Activated CD4-positive, alpha-beta memory T cell treated with anti-CD3 and anti-CD28 coated beads, Interleukin-2, amount 10 ng/mL, durations not matched to agents 7 days and 5 days (primary cell): Measurements from ENCODE around the gene ROR1. TPM values are rescaled to one million over a fixed set of nuclear protein-coding genes. Genes with fewer than 3 reads are reported as not detected.

Experiments
- CTCF ChIA-PET: fragments of 350-600 bp; sonication (Branson Sonifier 250); formaldehyde crosslinking; loops from one replicate; lab custom pipeline; 2021; ENCODE audit warnings: antibody characterized with exemption, inconsistent platforms; lab: Charles Lee
- POLR2A ChIA-PET: fragments of 350-600 bp; sonication (Branson Sonifier 250); formaldehyde crosslinking; loops from one replicate; lab custom pipeline; 2021; ENCODE audit warnings: antibody characterized with exemption; lab: Charles Lee
- DNase-seq: peaks from one replicate; pipeline ENCODE4 v3.0.0-alpha.2; 2020
- H3K27ac Mint-ChIP-seq: one replicate; pipeline ENCODE4 v1.8.0; 2021; ENCODE audit warnings: mild to moderate bottlenecking, mixed read lengths
- H3K27me3 Mint-ChIP-seq: one replicate; pipeline ENCODE4 v1.8.0; 2021; ENCODE audit warnings: mixed read lengths
- H3K36me3 Mint-ChIP-seq: one replicate; pipeline ENCODE4 v1.8.0; 2021; ENCODE audit warnings: low read depth, mixed read lengths
- H3K4me1 Mint-ChIP-seq: one replicate; pipeline ENCODE4 v1.8.0; 2021; ENCODE audit warnings: mixed read lengths
- H3K4me3 Mint-ChIP-seq: one replicate; pipeline ENCODE4 v1.8.0; 2021; ENCODE audit warnings: mild to moderate bottlenecking, mixed read lengths
- H3K9me3 Mint-ChIP-seq: one replicate; pipeline ENCODE4 v1.8.0; 2021; ENCODE audit warnings: mixed read lengths
- total RNA-seq, 2 experiments: library from RNA; stranded (reverse); gene quantifications; one replicate each; pipeline ENCODE4 v1.2.3, GENCODE V29; 2021

The ROR1 gene
- total RNA-seq, 2 experiments from 2014 or later, result 0.10 TPM; not detected in 1

GRCh38 chr1:64122588-64122987 is 348.8 kb downstream of the ROR1 start:
- ChIA-PET CTCF (no interaction called here), POLR2A (no interaction called here)
- Mint-ChIP-seq H3K4me1 (no peaks in the 10 kb centered on the region), H3K27me3 (peaks cover 15% of the 10 kb centered on the region), H3K4me3 (no peak overlapping the region), H3K27ac (no peak overlapping the region), H3K36me3 (no peaks in the 10 kb centered on the region), H3K9me3 (no peaks in the 10 kb centered on the region)
- DNase-seq, result no peak

GRCh38 chr1:64124704-64125440 is 351.1 kb downstream of the ROR1 start:
- no peak overlapping the region for H3K4me3 Mint-ChIP-seq
- CTCF ChIA-PET, result interaction anchor here (0.9 kb wide), 1 partner anchor 12 kb away, joined by 4 read pairs; no protein-coding TSS in a partner anchor
- no peaks in the 10 kb centered on the region for H3K36me3 Mint-ChIP-seq
- no peak overlapping the region for H3K27ac Mint-ChIP-seq
- H3K27me3 Mint-ChIP-seq, result peaks cover 17% of the 10 kb centered on the region
- no peaks in the 10 kb centered on the region for H3K4me1 Mint-ChIP-seq
- DNase-seq, result no peak
- H3K9me3 Mint-ChIP-seq, result no peaks in the 10 kb centered on the region
- POLR2A ChIA-PET, result no interaction called here

- H3K4me3 Mint-ChIP-seq, result no peak overlapping the region
- ChIA-PET CTCF (no interaction called here), POLR2A (no interaction called here)
- peaks cover 17% of the 10 kb centered on the region for H3K27me3 Mint-ChIP-seq
- H3K27ac Mint-ChIP-seq, result no peak overlapping the region
- DNase-seq, result no peak
- H3K9me3 Mint-ChIP-seq, result no peaks in the 10 kb centered on the region
- H3K4me1 Mint-ChIP-seq, result no peaks in the 10 kb centered on the region
- no peaks in the 10 kb centered on the region for H3K36me3 Mint-ChIP-seq
Measured at GRCh38 chr1:64126581-64126980, 352.8 kb downstream of the ROR1 start.

- H3K9me3 Mint-ChIP-seq, result no peaks in the 10 kb centered on the region
- H3K4me1 Mint-ChIP-seq, result no peaks in the 10 kb centered on the region
- H3K27me3 Mint-ChIP-seq, result peaks cover 17% of the 10 kb centered on the region
- POLR2A ChIA-PET, result no interaction called here
- H3K27ac Mint-ChIP-seq, result no peak overlapping the region
- no peak overlapping the region for H3K4me3 Mint-ChIP-seq
- H3K36me3 Mint-ChIP-seq, result no peaks in the 10 kb centered on the region
- CTCF ChIA-PET, result no interaction called here
- DNase-seq, result no peak
Measured at GRCh38 chr1:64127297-64127696, 353.5 kb downstream of the ROR1 start.

GRCh38 chr1:64129701-64130100 is 355.9 kb downstream of the ROR1 start:
- Mint-ChIP-seq H3K4me3 (no peak overlapping the region), H3K27ac (no peak overlapping the region)
- CTCF ChIA-PET, result no interaction called here

GRCh38 chr1:64131155-64131554 is 357.3 kb downstream of the ROR1 start:
- no peak overlapping the region for H3K27ac Mint-ChIP-seq
- no peak for DNase-seq
- H3K4me1 Mint-ChIP-seq, result no peaks in the 10 kb centered on the region
- no peak overlapping the region for H3K4me3 Mint-ChIP-seq
- CTCF ChIA-PET, result no interaction called here
- H3K9me3 Mint-ChIP-seq, result no peaks in the 10 kb centered on the region
- H3K27me3 Mint-ChIP-seq, result peaks cover 10% of the 10 kb centered on the region
- POLR2A ChIA-PET, result no interaction called here
- H3K36me3 Mint-ChIP-seq, result no peaks in the 10 kb centered on the region

More at GRCh38 chr1:64129701-64130100, 355.9 kb downstream of the ROR1 start:
- Mint-ChIP-seq H3K36me3 (no peaks in the 10 kb centered on the region), H3K4me1 (no peaks in the 10 kb centered on the region), H3K9me3 (no peaks in the 10 kb centered on the region), H3K27me3 (peaks cover 10% of the 10 kb centered on the region)
- DNase-seq, result no peak
- POLR2A ChIA-PET, result no interaction called here

- H3K4me1 Mint-ChIP-seq, result no peaks in the 10 kb centered on the region
- H3K27me3 Mint-ChIP-seq, result peaks cover 5% of the 10 kb centered on the region
- DNase-seq, result no peak
- no peaks in the 10 kb centered on the region for H3K9me3 Mint-ChIP-seq
- POLR2A ChIA-PET, result no interaction called here
- no peaks in the 10 kb centered on the region for H3K36me3 Mint-ChIP-seq
- no peak overlapping the region for H3K4me3 Mint-ChIP-seq
- CTCF ChIA-PET, result no interaction called here
- no peak overlapping the region for H3K27ac Mint-ChIP-seq
Measured at GRCh38 chr1:64133036-64133435, 359.2 kb downstream of the ROR1 start.

- Mint-ChIP-seq H3K36me3 (no peaks in the 10 kb centered on the region), H3K4me1 (no peaks in the 10 kb centered on the region), H3K4me3 (no peak overlapping the region), H3K9me3 (no peaks in the 10 kb centered on the region), H3K27ac (no peak overlapping the region), H3K27me3 (peaks cover 4% of the 10 kb centered on the region)
- ChIA-PET CTCF (interaction anchor here (1.0 to 4.4 kb wide), 3 partner anchors 111 to 519 kb away, joined by 3 to 23 read pairs (median 4); no protein-coding TSS in a partner anchor), POLR2A (no interaction called here)
- DNase-seq, result no peak
Measured at GRCh38 chr1:64135462-64136223, 361.8 kb downstream of the ROR1 start.

GRCh38 chr1:64136296-64136695 is 362.5 kb downstream of the ROR1 start:
- Mint-ChIP-seq H3K27ac (no peak overlapping the region), H3K9me3 (no peaks in the 10 kb centered on the region), H3K4me3 (no peak overlapping the region), H3K27me3 (peaks cover 4% of the 10 kb centered on the region), H3K36me3 (no peaks in the 10 kb centered on the region), H3K4me1 (no peaks in the 10 kb centered on the region)
- ChIA-PET CTCF (interaction anchor here (1.0 to 4.4 kb wide), 7 partner anchors 14 to 520 kb away, joined by 3 to 23 read pairs (median 4); no protein-coding TSS in a partner anchor), POLR2A (interaction anchor here (1.7 kb wide), 1 partner anchor 14 kb away, joined by 4 read pairs; no protein-coding TSS in a partner anchor)
- no peak for DNase-seq

GRCh38 chr1:64136752-64137411 is 363.1 kb downstream of the ROR1 start:
- ChIA-PET CTCF (interaction anchor here (0.6 to 4.4 kb wide), 21 partner anchors 13 to 562 kb away, joined by 3 to 24 read pairs (median 4); no protein-coding TSS in a partner anchor), POLR2A (interaction anchor here (1.7 kb wide), 1 partner anchor 14 kb away, joined by 4 read pairs; no protein-coding TSS in a partner anchor)
- Mint-ChIP-seq H3K27ac (no peak overlapping the region), H3K9me3 (no peaks in the 10 kb centered on the region), H3K27me3 (peaks cover 4% of the 10 kb centered on the region), H3K36me3 (no peaks in the 10 kb centered on the region), H3K4me3 (no peak overlapping the region), H3K4me1 (no peaks in the 10 kb centered on the region)
- peak; percentile 69 for DNase-seq

- CTCF ChIA-PET, result interaction anchor here (0.6 to 4.4 kb wide), 20 partner anchors 13 to 563 kb away, joined by 3 to 24 read pairs (median 4); no protein-coding TSS in a partner anchor
- H3K27ac Mint-ChIP-seq, result no peak overlapping the region
- no peaks in the 10 kb centered on the region for H3K36me3 Mint-ChIP-seq
- peaks cover 4% of the 10 kb centered on the region for H3K27me3 Mint-ChIP-seq
- no peak overlapping the region for H3K4me3 Mint-ChIP-seq
- H3K9me3 Mint-ChIP-seq, result no peaks in the 10 kb centered on the region
- H3K4me1 Mint-ChIP-seq, result no peaks in the 10 kb centered on the region
- POLR2A ChIA-PET, result interaction anchor here (1.7 kb wide), 1 partner anchor 13 kb away, joined by 4 read pairs; no protein-coding TSS in a partner anchor
- no peak for DNase-seq
Measured at GRCh38 chr1:64137412-64137803, 363.6 kb downstream of the ROR1 start.

- Mint-ChIP-seq H3K27ac (no peak overlapping the region), H3K4me1 (no peaks in the 10 kb centered on the region), H3K27me3 (peaks cover 2% of the 10 kb centered on the region), H3K36me3 (no peaks in the 10 kb centered on the region), H3K4me3 (no peak overlapping the region), H3K9me3 (no peaks in the 10 kb centered on the region)
- DNase-seq, result no peak
- ChIA-PET CTCF (interaction anchor here (0.9 kb wide), 1 partner anchor 519 kb away, joined by 3 read pairs; no protein-coding TSS in a partner anchor), POLR2A (no interaction called here)
Measured at GRCh38 chr1:64139877-64140276, 366.1 kb downstream of the ROR1 start.
